GM21515 (cell line): ENCODE data around the gene CAP1.
"Not testable (repeated sequence)": the region's sequence is repeated elsewhere in the genome, so short reads cannot be mapped to it uniquely, and the experiment has no call there.

ENCODE experiments used
- ATAC-seq: cut with Tn5 transposase; IDR thresholded peaks from one replicate; pipeline ENCODE4 v1.9.1; 2021; ENCODE audit not compliant: unreplicated experiment

Gene CAP1

GRCh38 chr1:40030528-40031135 is 9.9 kb upstream of the CAP1 start:
- ATAC-seq, result no peak

GRCh38 chr1:40032240-40032891 is 8.2 kb upstream of the CAP1 start:
- no peak for ATAC-seq

GRCh38 chr1:40034869-40035268 is 5.7 kb upstream of the CAP1 start:
- ATAC-seq, result no peak

- ATAC-seq, result no peak
Measured at GRCh38 chr1:40036574-40036973, 4.0 kb upstream of the CAP1 start.

- ATAC-seq, result not testable (repeated sequence)
Measured at GRCh38 chr1:40037254-40037653, 3.3 kb upstream of the CAP1 start.

GRCh38 chr1:40038697-40039096 is 1.8 kb upstream of the CAP1 start:
- ATAC-seq, result no peak

- ATAC-seq, result peak; percentile 11
Measured at GRCh38 chr1:40039245-40039756, 1.2 kb upstream of the CAP1 start.

GRCh38 chr1:40039757-40040510 is 595 bp upstream of the CAP1 start:
- ATAC-seq, result peak; percentile 63

GRCh38 chr1:40041466-40041838 is 923 bp downstream of the CAP1 start:
- no peak for ATAC-seq

GRCh38 chr1:40042341-40042740 is 1.8 kb downstream of the CAP1 start:
- no peak for ATAC-seq

GRCh38 chr1:40044110-40044509 is 3.6 kb downstream of the CAP1 start:
- ATAC-seq, result no peak

- ATAC-seq, result no peak
Measured at GRCh38 chr1:40045182-40045581, 4.7 kb downstream of the CAP1 start.

GRCh38 chr1:40045766-40046165 is 5.2 kb downstream of the CAP1 start:
- ATAC-seq, result no peak

- ATAC-seq, result no peak
Measured at GRCh38 chr1:40047276-40047675, 6.7 kb downstream of the CAP1 start.

- no peak for ATAC-seq
Measured at GRCh38 chr1:40047769-40048168, 7.2 kb downstream of the CAP1 start.

GRCh38 chr1:40049725-40050124 is 9.2 kb downstream of the CAP1 start:
- ATAC-seq, result no peak

- ATAC-seq, result no peak
Measured at GRCh38 chr1:40050863-40051262, 10.3 kb downstream of the CAP1 start.

GRCh38 chr1:40053138-40053887 is 12.8 kb downstream of the CAP1 start:
- no peak for ATAC-seq

GRCh38 chr1:40056519-40057309 is 16.2 kb downstream of the CAP1 start:
- no peak for ATAC-seq

GRCh38 chr1:40057310-40058030 is 16.9 kb downstream of the CAP1 start:
- no peak for ATAC-seq
